Spleen (tissue), 11 donors: Measurements from ENCODE around the gene MYCBPAP. TPM values are rescaled to one million over a fixed set of nuclear protein-coding genes. Genes with fewer than 3 reads are reported as not detected.

Source experiments
- DNase-seq: peaks from one replicate; pipeline ENCODE4 v3.0.0-alpha.2; 2020
- H3K27ac ChIP-seq, 8 donors: fragments of 200-600 bp; sonication (generic) in 7 of 8; 1 replicate in 4 of 8; 2 replicates in 4 of 8; pipeline versions ENCODE4 v1.5.0 to v1.8.0; 2016 to 2021; ENCODE audit warnings: inconsistent platforms in 4 of 8, mild to moderate bottlenecking in 4 of 8, moderate library complexity in 1 of 8
- H3K27me3 ChIP-seq, 7 donors: fragments of 200-600 bp; sonication (generic) in 6 of 7; replicated peaks in 1 of 7; 1 replicate in 4 of 7; 2 replicates in 3 of 7; pipeline versions ENCODE4 v1.5.0 to v1.8.0; 2016 to 2021; ENCODE audit warnings: inconsistent platforms in 3 of 7, mild to moderate bottlenecking in 1 of 7
- H3K36me3 ChIP-seq, 6 donors: fragments of 200-600 bp; sonication (generic) in 5 of 6; 1 replicate in 4 of 6; 2 replicates in 2 of 6; pipeline versions ENCODE4 v1.5.0 to v1.8.0; 2016 to 2021; ENCODE audit warnings: inconsistent platforms in 2 of 6
- H3K4me1 ChIP-seq, 6 donors: fragments of 200-600 bp; sonication (generic) in 5 of 6; 1 replicate in 3 of 6; 2 replicates in 3 of 6; pipeline versions ENCODE4 v1.5.0 to v1.8.0; 2016 to 2021; ENCODE audit warnings: inconsistent platforms in 3 of 6
- H3K4me3 ChIP-seq, 8 donors: fragments of 200-600 bp; sonication (generic) in 7 of 8; 1 replicate in 4 of 8; 2 replicates in 4 of 8; pipeline versions ENCODE4 v1.5.0 to v1.8.0; 2016 to 2021; ENCODE audit warnings: inconsistent platforms in 4 of 8, mild to moderate bottlenecking in 4 of 8, moderate library complexity in 2 of 8
- H3K9me3 ChIP-seq, 8 donors: fragments of 200-600 bp; sonication (generic) in 7 of 8; 1 replicate in 4 of 8; 2 replicates in 4 of 8; pipeline versions ENCODE4 v1.5.0 to v1.8.0; 2016 to 2021; ENCODE audit warnings: inconsistent platforms in 4 of 8
- POLR2A ChIP-seq, 3 donors: fragments of 450-650 bp; IDR thresholded peaks; one replicate each; pipeline ENCODE4 v1.5.1; 2017; ENCODE audit warnings: antibody characterized with exemption in 3 of 3, mild to moderate bottlenecking in 1 of 3
- POLR2AphosphoS5 ChIP-seq, 3 donors: sonication (generic); formaldehyde crosslinking; IDR thresholded peaks; one replicate each; pipeline ENCODE4 v1.5.1; 2017; ENCODE audit warnings: antibody characterized with exemption in 3 of 3
- WGBS, 5 donors: extraction: QIAGEN DNeasy Blood & Tissue Kit in 3 of 5; methylation state at CpG; one replicate each; pipeline versions ENCODE4 v1.1.5 to v1.1.7; 2013 to 2018; 5-methylcytosine and 5-hydroxymethylcytosine counted together
- intact Hi-C: fragments of 100-400 bp; cut with DNase I; formaldehyde crosslinking; loops from one replicate; pipeline ENCODE4 v1.15.0; 2023; ENCODE audit warnings: low total_unique reads
- polyA plus RNA-seq, 3 donors: library from polyadenylated mRNA; stranded (reverse); fragments of 200-250 nt; gene quantifications; one replicate each; pipeline ENCODE4 v1.2.1, GENCODE V29; 2013
- total RNA-seq, 7 donors: library from RNA; depleted of rRNA in 3 of 7; stranded (reverse); fragments of >200 nt in 3 of 7; fragmentation: NEBNext Ultra II Directional in 4 of 7; extraction: Animal tissue kit (Norgen Biotek cat#: 25700) in 4 of 7; gene quantifications; one replicate each; pipeline versions ENCODE4 v1.1.0 to v1.2.1, GENCODE V29; 2016 to 2021
- TF ChIP-seq, protein P1 (sequence below), 11 experiments: fragments of 200-600 bp in 7 of 11; fragments of 450-650 bp in 4 of 11; sonication (generic) in 4 of 11; IDR thresholded peaks in 8 of 11; conservative IDR thresholded peaks in 3 of 11; 1 replicate in 7 of 11; 2 replicates in 4 of 11; pipeline versions ENCODE4 v1.4.0 to v1.8.0; 2016 to 2021; ENCODE audit warnings: antibody characterized with exemption in 11 of 11, inconsistent platforms in 4 of 11, mild to moderate bottlenecking in 1 of 11
- donor health status: healthy with polysubstance abuse.
- donor health status: DM: no; HTN: no; CAD: no; lungs with moderate emphysema.
- donor health status: DM: no; HTN: no; CAD: no.
- donor health status: Bipolar disorder and iron deficiency.
- donor health status: healthy.
- donor health status: DM: no; HTN: no; CAD: no.
- donor health status: DM: yes; HTN: yes; CAD: no.

The MYCBPAP gene
- total and polyA plus RNA-seq, 10 donors = 0.15 to 2.8 (median 0.84) TPM

DNA sequence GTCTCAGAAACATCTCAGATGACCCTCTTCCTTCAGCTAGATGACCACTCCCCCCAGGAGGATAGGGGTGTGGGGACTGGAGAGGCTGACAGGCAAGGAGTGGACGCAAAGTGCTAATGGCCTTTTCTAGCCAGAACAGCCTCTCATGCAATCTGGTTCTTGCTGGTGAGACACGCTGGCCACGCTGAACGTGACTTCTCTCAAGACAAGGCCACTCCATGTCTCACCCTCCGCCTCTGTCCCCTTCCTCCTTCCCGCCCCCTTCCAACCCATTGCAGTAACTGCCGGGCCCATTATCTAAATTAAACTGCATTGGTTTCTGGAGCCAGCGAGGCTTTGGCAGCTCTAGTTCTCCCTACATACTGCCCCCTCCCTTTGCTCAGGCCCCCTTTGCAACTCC, 61.8 kb downstream of the MYCBPAP start:
- H3K36me3 ChIP-seq = no peaks in the 10 kb centered on the region
- intact Hi-C loops = no loop called here
- DNase-seq = no peak
- no peak overlapping the region for H3K27ac ChIP-seq
- TF ChIP-seq, protein P1, sequence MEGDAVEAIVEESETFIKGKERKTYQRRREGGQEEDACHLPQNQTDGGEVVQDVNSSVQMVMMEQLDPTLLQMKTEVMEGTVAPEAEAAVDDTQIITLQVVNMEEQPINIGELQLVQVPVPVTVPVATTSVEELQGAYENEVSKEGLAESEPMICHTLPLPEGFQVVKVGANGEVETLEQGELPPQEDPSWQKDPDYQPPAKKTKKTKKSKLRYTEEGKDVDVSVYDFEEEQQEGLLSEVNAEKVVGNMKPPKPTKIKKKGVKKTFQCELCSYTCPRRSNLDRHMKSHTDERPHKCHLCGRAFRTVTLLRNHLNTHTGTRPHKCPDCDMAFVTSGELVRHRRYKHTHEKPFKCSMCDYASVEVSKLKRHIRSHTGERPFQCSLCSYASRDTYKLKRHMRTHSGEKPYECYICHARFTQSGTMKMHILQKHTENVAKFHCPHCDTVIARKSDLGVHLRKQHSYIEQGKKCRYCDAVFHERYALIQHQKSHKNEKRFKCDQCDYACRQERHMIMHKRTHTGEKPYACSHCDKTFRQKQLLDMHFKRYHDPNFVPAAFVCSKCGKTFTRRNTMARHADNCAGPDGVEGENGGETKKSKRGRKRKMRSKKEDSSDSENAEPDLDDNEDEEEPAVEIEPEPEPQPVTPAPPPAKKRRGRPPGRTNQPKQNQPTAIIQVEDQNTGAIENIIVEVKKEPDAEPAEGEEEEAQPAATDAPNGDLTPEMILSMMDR (IDR thresholded peaks at IDR 0.05 in 8 of 11, conservative IDR thresholded peaks at IDR 0.05 in 3 of 11) = no peak
- TF ChIP-seq POLR2A (IDR thresholded peaks at IDR 0.05) (no peak), POLR2AphosphoS5 (IDR thresholded peaks at IDR 0.05) (no peak)
- no peak overlapping the region for H3K4me3 ChIP-seq
- peaks cover 0 to 47% (median 10%) of the 10 kb centered on the region in 7 donors for H3K27me3 ChIP-seq
- H3K4me1 ChIP-seq = peaks cover 0 to 9% (median under 1%) of the 10 kb centered on the region in 6 donors
- H3K9me3 ChIP-seq = no peaks in the 10 kb centered on the region
- WGBS, 5 donors = 85 to 93% (median 92%) methylated on average over 8 of the region's 8 CpGs

DNA sequence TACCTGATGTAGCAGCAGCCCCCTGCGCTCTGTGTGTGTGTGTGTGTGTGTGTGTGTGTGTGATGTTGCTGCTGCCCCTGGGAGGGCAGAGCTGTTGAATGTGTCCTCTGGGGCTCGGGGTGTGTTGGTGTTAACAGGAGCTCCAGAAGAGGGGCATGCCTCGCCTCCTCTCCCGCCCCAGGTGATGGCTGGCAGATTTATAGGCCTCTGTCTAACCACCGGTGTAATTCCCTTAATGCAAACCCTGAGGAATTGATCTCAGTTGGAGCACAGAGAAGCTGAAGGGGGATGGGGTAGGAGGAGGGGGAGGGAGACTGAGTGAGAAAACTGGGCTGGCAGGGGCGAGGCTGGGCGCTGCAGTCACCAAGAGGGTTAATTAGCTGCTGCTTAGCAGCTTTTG, 62.3 kb downstream of the MYCBPAP start:
- TF ChIP-seq POLR2A (IDR thresholded peaks at IDR 0.05) (no peak), POLR2AphosphoS5 (IDR thresholded peaks at IDR 0.05) (no peak)
- TF ChIP-seq, protein P1 (IDR thresholded peaks at IDR 0.05 in 8 of 11, conservative IDR thresholded peaks at IDR 0.05 in 3 of 11) = no peak
- intact Hi-C loops = no loop called here
- 82 to 88% (median 82%) methylated on average over 7 of the region's 7 CpGs for WGBS, 5 donors
- Histone ChIP-seq H3K4me1 (peaks cover 0 to 4% (median 0%) of the 10 kb centered on the region in 6 donors), H3K27ac (no peak overlapping the region), H3K36me3 (no peaks in the 10 kb centered on the region), H3K4me3 (no peak overlapping the region), H3K9me3 (no peaks in the 10 kb centered on the region), H3K27me3 (peaks cover 0 to 42% (median 5%) of the 10 kb centered on the region in 7 donors)
- DNase-seq = no peak

DNA sequence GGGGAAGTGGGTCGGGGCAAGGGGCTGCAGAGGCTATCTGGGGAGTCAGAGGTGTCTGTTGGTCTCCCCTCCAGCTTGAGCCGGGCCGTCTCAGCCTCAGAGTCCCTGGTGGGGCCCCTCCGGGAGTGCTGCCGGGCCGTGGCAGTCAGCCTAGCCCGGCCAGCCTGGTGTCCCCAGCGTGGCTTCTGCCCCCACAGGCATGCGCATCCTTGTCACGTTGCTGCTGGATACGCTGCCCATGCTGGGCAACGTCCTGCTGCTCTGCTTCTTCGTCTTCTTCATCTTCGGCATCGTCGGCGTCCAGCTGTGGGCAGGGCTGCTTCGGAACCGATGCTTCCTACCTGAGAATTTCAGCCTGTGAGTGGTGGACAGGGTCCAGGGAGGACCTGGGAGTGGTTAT, 63.4 kb downstream of the MYCBPAP start:
- Histone ChIP-seq H3K4me1 (no peaks in the 10 kb centered on the region), H3K9me3 (no peaks in the 10 kb centered on the region), H3K36me3 (no peaks in the 10 kb centered on the region), H3K27me3 (peaks cover 0 to 35% (median 0%) of the 10 kb centered on the region in 7 donors), H3K4me3 (no peak overlapping the region), H3K27ac (no peak overlapping the region)
- intact Hi-C loops = no loop called here
- TF ChIP-seq, protein P1 (IDR thresholded peaks at IDR 0.05 in 8 of 11, conservative IDR thresholded peaks at IDR 0.05 in 3 of 11) = no peak
- TF ChIP-seq POLR2AphosphoS5 (IDR thresholded peaks at IDR 0.05) = no peak
- TF ChIP-seq POLR2A (IDR thresholded peaks at IDR 0.05) = no peak
- WGBS, 5 donors = 79 to 91% (median 87%) methylated on average over 9 to 19 of the region's 19 CpGs
- DNase-seq = no peak

DNA sequence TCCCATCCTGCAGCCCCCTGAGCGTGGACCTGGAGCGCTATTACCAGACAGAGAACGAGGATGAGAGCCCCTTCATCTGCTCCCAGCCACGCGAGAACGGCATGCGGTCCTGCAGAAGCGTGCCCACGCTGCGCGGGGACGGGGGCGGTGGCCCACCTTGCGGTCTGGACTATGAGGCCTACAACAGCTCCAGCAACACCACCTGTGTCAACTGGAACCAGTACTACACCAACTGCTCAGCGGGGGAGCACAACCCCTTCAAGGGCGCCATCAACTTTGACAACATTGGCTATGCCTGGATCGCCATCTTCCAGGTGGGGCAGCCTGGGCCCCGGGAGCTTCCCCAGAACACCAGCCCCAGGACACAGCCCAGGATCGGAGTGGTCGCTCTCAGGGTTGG, 64.3 kb downstream of the MYCBPAP start:
- TF ChIP-seq, protein P1 (IDR thresholded peaks at IDR 0.05 in 8 of 11, conservative IDR thresholded peaks at IDR 0.05 in 3 of 11) = no peak
- TF ChIP-seq POLR2A (IDR thresholded peaks at IDR 0.05) (no peak), POLR2AphosphoS5 (IDR thresholded peaks at IDR 0.05) (no peak)
- intact Hi-C loops = no loop called here

More for the DNA sequence above, 64.3 kb downstream of the MYCBPAP start:
- DNase-seq = no peak
- H3K27ac ChIP-seq = no peak overlapping the region
- no peaks in the 10 kb centered on the region for H3K9me3 ChIP-seq
- peaks cover 0 to 26% (median 0%) of the 10 kb centered on the region in 7 donors for H3K27me3 ChIP-seq
- 93 to 95% (median 95%) methylated on average over 16 to 20 of the region's 20 CpGs for WGBS, 5 donors
- no peaks in the 10 kb centered on the region for H3K4me1 ChIP-seq
- H3K4me3 ChIP-seq = no peak overlapping the region
- H3K36me3 ChIP-seq = no peaks in the 10 kb centered on the region
